NK-92 treated with Interleukin-12 subunit alpha and Interleukin-12 subunit beta, amount 100 ng/mL, for 24 hours (cell line): Measurements from ENCODE around the gene OPHN1.

Source experiments
- DNase-seq: peaks from one replicate; lab custom pipeline; 2025; lab: John Stamatoyannopoulos, UW

Gene OPHN1

DNA sequence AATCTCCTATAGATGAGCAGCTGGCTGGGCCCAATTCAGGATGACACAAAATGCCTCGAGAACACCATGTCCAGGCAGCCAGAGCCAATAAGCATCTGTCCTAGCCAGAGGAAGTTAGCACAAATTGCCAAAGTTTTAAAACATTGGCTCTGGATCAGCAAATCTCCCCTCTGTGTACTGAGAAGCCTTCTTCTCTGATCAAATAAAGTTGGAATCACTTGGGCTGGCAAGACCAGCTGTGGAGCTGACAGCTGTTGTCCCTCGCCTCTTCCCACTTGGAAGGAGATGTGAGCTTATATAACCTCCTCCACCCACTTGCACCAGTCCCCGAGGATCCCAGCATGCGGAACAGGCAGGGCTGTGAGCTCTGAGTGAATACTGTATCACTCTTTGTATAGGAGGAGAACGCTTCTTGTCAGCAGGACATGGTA lies 183.9 kb downstream of the OPHN1 start:
- DNase-seq = no peak

GRCh38 chrX:68238568-68238967 lies 194.7 kb downstream of the OPHN1 start:
- DNase-seq = peak; percentile 3

DNA sequence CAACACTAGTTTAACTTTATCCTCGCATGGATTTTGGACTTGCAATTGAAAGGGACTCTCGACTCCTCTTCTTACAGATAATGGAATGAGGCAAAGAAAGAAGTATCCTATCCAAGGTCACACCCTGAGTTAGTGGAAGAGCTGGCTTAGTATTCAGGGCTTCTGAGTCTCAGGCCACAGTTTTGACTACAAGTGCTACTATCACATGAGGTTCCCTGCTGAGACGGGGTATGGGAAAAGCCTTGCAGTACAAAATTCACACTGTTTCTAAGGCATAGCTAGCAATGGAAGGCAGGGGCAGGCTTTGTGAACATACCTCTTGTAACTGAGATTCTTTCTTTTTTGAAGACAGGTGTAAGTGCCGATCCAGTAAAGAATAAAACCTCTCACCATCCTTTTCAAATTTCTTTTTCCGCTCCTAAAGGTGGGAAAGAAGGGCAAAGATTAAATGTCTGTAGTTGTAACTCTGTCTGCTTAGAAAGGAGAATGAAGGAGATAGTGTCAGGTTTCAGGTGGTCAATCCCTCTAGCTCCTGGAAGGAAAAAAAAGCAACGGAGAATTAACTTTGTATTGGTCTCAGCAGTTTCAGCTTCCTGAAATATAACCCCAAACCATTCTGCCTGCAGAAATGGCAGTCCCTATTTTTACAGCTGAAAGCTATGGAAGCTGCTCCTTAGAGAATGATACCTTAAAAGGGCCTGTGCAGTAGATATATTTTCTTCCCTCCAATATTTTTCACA lies 199.0 kb downstream of the OPHN1 start:
- DNase-seq = no peak

DNA sequence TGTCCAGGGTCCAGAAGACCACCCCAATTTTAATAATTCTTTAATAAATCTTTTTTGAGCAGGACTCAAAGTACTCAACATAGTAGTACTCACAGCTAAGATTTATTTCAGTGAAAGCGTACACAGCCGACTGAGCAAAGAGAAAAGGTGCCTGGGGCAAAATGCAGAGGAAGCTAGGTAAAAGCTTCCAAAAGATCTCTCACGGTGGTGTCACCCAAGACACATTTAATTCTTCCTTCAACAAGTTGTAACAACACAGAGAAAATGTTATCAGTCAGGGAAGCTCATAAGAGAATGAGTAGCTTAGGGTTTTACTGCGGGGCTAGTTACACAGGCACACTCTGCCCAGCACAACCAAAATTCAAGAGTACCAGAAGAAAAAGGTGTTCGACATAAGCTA lies 201.1 kb downstream of the OPHN1 start:
- DNase-seq = no peak

DNA sequence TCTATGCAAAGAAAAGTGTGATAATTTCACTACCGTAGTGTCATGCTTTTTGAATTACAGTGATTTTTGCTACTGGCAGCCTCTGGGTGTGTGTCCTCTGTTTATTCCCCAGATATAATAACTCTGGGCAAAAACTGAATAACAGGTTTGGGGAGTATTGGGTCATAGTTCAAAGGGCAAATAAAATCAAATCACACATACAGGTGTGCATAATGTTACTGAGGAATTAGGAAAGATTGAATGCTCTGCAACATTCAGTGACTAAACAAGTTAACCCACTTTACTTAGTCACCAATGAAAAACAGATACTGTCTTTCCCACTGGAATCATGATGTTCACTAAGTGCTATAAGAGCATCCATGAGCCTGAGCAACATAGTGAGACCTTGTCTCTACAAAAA lies 224.3 kb downstream of the OPHN1 start:
- DNase-seq = no peak

DNA sequence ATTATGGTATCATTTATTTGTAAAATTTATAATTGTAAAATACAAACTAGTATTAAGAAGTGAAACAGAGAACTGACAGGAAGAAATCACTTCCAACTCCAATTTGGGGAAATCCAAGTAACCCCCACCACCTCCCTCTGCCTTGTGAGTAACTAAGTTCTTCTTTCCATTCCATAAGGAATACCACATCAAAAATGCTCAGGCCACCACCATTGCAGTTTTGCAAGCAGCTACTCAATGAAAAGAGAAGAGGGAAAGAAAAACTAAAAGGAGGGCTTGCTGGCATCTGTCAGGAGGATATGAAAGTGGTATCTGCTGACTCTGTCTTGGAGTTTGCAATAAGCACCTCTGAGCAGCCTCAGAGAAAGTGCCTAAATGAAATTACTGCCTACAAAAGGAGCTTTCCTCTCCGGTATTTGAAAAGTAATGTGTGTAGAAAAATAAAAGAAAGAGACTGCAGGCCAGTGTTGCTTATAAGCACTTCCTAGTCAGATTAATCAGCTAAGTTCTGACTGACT lies 228.7 kb downstream of the OPHN1 start:
- DNase-seq = no peak

DNA sequence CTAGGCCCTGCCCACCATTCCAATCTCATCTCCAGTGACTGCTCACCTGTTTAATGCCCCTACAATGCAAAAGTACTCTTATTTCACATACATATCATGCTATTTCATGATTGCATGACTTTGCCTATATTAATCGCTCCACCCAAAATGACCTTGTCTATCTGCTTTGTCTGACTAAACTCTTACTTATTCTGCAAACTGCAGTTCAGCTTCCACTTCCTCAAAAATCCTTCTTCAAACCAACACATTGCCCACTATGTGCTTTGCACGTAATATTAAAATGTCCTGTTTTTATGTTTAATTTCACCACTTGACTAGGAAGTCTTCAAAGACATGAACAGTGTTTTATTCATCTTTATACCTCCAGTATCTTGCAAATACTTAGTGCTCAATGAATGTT lies 229.6 kb downstream of the OPHN1 start:
- DNase-seq = no peak

DNA sequence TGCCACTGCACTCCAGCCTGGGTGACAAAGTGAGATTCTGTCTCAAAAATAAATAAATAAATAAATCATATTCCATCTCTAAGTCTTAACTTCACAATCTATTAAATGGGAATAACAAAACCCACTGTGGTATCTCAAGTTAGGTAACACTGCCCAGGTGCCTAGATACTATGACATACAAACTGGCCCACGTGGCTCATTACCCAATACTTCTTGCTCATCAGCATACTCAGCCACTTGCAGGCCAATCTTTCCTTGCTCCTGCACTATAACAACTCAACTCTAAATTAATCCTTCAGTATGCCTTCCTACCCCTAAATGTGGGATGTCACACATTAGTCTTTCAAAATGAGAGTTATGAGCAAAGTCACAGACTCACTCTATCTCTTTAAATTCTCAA lies 230.1 kb downstream of the OPHN1 start:
- DNase-seq = no peak

DNA sequence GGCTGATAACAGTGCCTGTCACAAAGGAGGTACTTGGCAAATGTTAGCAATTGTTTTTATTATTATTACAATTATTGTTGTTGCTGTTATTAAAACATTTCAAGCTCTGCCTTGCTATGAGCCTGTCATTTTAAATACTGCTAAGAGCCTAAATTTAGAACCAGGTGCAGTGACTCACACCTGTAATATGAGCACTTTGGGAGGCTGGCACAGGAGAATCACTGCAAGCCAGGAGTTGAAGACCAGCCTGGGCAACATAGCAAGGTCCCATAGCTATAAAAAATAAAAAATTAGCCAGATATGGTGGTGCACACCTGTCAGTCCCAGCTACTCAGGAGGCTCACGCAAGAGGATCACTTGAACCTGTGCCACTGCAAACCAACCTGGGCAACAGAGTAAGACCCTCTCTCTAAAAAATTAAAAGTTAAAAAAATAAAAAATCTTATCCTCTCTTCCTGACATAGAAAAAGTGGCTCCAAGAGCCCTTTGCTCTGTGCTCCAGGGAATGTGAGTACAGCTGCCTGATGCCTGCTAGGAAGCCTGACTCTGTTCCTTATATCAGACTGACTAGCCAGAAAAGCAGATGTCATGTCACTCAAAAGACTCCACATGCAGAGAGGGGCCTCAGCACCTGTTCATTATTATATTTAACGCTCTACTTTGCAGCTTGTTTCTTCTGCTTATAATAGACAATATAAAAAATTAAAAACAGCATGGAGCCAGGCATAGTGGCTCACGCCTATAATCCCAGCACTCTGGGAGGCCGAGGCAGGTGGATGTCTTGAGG lies 234.0 kb downstream of the OPHN1 start:
- DNase-seq = no peak

- no peak for DNase-seq
These were observed 236.1 kb downstream of the OPHN1 start for GRCh38 chrX:68196939-68197791.

DNA sequence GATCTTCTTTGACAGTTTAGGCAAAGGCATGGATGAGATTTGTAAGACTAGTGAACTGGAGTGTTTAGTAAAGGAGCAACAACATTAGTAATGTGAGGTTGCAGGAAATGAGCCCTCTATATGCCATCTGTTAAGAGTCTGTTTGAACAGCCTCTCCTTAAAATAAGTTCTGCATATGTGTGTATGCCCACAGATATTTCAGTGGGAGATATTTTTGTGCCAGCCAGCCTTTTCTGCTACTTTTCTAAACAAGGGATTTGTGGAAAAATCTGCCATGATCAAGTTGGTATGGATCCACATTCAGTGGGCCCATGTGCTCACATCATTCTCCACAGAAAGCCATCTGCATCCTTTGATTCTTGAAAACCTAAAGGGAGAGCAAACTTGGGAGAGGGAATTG lies 237.7 kb downstream of the OPHN1 start:
- DNase-seq = no peak

DNA sequence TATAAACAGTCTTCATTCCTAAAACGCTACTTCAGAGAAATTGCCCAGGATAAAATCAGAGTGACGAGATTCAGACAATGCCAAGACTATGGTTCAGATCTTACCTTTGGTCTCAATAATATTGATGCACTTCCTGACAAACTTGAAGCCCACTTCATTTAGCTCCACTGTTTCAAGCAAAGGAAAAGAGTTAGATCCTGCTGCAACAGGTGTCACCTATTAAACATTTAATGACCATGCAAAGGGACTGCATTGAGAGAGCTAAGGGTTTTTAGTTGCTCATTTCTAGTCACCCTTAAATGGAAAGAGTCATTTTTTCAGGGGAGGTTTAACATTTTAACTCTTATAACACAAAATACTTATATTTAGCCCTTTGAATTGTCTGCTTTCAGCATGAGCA lies 239.5 kb downstream of the OPHN1 start:
- DNase-seq = no peak

DNA sequence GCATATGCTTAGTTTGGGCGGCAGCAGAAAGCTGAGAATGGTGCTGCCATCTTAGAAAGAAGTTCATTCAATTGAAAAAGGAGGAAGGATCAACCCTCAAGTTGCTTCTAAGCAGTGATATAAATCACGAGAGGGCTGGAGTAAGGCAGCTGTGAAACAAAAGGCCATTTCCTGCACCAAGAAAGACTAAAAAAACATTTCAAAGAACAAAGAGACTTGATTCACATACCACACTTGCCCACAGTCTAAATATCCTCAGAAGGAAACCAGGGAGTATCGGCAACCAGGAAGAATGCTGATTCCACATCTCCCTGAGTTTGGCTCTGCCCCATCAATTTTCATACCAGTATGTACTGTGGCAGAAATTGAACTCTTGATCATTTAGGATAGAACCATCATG lies 240.1 kb downstream of the OPHN1 start:
- no peak for DNase-seq

- DNase-seq = no peak
These were observed 242.5 kb downstream of the OPHN1 start for GRCh38 chrX:68190799-68191198.

DNA sequence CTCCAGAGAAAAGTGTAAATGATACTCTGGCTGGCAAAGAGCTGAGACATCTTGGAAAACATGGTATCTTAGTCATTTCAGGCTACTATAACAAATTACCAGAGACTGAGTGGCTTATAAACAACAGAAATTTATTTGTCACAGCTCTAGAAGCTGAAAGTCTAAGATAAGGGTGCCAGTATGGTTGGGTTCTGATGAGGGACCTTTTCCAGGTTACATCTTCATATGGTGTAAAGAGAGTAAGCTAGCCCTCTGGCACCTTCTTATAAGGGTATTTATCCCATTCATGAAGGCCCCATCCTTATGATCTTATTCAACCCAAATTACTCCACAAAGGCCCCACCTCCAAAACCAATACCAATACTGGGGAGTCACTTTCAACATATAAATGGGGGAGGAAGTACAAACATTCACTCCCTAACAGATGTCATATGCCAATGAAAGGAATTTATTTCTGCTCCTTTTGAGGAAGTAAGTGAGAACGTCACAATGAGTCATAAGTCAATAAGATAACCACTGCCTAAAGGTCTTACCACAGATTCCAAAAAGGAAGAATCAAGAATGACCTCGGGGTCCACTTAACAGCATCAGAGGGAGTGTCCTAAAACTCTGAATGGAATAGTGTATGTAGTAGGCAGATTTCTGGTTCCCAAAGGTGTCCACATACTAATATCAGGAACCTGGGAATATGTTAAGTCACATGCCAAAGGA lies 246.6 kb downstream of the OPHN1 start:
- DNase-seq = no peak

DNA sequence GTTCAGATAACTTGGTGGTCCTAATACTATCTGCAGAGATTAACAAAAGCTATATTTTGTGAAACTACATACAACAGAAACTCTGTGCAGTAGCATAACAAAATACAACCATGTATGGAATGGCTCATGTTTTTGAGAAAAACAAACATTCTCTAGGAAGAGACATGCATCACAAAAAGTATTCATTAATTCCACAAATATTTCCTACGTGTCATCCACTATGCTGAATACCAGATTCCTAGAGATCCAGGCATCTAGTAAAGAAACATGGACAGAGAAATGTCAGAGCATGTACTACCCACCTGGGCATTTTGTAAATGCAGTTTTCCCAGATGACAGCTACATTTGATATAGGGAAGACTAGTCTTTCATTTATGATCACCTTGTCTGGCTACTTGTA lies 248.1 kb downstream of the OPHN1 start:
- DNase-seq = no peak

DNA sequence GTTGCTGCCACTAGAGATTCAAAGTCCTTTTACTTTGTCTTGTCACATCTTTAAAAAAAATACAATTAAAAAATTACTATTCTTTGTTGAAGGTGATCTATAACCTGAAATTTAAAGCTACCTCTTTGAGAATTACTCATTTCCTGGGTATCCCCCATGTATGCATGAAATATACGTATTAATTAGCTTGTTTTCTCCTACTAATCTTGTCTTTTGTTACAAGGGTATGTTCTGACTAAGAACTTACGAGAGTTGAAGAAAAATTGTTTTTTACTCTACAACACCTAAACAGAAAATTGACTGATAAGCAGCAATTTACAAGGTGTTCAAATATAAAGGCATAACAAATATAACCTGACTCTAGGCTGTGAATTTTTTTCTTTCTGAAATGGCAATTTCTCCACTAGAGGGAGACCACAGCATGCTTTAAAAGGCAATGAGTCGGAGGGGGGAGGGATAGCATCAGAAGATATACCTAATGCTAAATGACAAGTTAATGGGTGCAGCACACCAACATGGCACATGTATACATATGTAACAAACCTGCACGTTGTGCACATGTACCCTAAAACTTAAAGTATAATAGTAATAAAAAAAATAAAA lies 249.6 kb downstream of the OPHN1 start:
- DNase-seq = no peak

DNA sequence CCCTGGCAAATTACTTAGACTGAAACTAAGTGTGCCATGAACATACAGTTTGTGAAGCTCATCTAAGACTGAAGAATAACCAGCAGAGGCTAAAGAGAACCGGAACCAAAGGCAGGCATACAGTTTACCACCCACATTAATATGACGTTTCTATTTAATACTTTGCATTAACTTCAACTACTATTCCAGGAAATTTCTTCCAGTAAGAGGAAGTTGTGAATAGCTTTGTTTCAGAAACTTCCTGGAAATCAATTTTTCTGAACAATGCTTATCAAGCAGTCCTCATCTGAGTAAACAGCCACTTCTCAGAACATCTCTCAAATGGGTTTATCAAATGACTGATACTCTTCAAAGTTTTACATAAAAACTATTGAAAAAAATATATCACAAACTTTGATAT lies 252.7 kb downstream of the OPHN1 start:
- DNase-seq = no peak

DNA sequence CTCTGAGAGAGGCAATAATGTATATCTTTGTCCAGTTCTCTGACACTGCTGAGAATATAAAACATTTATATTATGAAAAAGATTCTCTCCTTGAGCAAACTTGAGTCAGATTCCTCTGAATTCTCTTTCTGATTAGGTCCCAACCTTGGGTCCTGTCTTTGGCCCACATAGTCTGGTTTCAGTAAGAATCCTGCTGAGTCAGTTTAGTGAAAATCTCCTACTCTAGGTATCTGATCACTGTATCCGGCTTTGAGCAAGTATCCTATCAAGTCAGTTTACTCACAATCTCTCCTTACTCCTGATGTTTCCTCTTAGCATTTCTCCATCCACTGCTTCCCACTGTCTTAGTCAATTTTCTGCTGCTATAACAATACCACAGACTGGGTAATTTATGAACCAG lies 253.9 kb downstream of the OPHN1 start:
- DNase-seq = no peak

- no peak for DNase-seq
These were observed 255.8 kb downstream of the OPHN1 start for GRCh38 chrX:68177542-68177941.

DNA sequence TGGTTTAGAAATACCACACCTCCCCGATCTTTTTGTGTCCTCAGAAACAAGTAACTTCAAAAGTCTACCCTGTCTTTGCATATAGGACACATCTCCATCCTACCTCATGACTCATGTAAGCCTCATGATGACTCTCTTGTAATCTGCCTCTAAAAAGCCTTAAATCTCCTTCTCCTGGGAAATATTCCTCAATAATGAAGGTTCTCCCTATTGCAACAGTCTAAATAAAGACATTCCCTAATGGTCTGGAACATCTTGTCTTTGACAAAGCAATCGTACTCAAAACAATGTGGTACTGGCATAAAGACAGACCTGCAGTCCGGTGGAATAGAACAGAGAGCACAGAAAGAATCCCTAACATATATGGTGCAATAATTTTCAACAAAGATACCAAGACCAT lies 257.7 kb downstream of the OPHN1 start:
- no peak for DNase-seq
